HG02798 (cell line): ENCODE results near the gene KIF2C.
"Not testable (repeated sequence)": the region's sequence is repeated elsewhere in the genome, so short reads cannot be mapped to it uniquely, and the experiment has no call there.

Experiments used
- ATAC-seq: cut with Tn5 transposase; IDR thresholded peaks from one replicate; pipeline ENCODE4 v1.9.1; 2021; ENCODE audit warnings: mild to moderate bottlenecking; ENCODE audit not compliant: unreplicated experiment, poor library complexity

KIF2C gene

DNA sequence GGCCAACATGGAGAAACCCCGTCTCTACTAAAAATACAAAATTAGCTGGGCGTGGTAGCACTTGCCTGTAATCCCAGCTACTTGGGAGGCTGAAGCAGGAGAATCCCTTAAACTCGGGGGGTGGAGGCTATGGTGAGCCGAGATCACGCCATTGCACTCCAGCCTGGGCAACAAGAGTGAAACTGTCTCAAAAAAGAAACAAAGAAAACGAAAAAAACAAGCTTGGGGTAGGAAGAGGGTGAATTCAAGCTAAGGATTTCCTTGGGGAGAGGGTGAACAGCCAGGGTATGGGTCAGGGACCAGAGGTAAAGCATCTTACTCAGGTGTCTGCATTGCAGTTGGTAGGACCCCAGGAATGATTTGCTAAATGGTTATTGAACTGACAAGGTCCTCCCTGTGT, 26.8 kb downstream of the KIF2C start:
- not testable (repeated sequence) for ATAC-seq

DNA sequence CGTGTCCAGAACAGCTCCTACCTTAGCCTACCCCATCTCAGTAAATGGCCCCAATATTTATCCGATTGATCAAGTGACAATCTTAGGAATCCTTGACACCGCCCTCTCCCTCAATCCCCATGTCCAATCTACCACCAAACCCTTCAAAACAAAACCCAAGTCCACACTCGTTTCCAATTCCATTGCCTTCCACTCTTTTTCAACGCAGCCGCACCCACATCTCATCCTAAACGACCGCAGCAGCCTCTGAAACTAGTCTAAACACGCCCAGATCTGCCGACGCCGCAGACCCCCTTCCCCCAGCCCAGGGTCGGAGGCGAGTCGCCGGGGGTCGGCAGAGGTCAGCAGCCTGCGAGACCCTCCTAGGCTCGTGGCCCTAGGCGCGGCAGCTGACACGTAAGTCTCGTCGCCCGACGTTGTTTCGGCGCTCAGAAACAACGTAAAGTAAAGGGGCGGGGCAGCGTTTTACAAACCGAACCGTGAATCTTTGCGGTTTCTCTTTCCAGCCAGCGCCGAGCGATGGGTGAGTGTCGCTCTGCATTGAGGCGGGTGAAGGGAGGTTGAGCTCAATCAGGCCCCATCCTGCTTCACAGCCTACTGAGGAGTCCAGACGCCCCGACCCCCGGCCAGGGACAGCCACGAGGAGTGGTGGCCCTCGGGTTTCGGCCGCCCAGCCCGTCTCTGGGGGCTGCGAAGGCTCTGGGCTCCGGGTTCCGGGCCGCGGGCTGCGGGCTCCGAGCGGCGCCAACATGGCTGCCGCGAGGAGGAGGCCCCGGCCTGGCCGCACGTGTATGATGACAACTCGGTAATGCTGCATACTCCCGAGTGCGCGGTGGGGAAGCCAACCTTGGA, 35.7 kb downstream of the KIF2C start, which contains the start of gene RPS8:
RPS8 (plus strand) TSS at position 463 of the 852 bp plus-strand sequence; CDS start at position 520, 57 bp downstream.
- peak; percentile 85 for ATAC-seq

DNA sequence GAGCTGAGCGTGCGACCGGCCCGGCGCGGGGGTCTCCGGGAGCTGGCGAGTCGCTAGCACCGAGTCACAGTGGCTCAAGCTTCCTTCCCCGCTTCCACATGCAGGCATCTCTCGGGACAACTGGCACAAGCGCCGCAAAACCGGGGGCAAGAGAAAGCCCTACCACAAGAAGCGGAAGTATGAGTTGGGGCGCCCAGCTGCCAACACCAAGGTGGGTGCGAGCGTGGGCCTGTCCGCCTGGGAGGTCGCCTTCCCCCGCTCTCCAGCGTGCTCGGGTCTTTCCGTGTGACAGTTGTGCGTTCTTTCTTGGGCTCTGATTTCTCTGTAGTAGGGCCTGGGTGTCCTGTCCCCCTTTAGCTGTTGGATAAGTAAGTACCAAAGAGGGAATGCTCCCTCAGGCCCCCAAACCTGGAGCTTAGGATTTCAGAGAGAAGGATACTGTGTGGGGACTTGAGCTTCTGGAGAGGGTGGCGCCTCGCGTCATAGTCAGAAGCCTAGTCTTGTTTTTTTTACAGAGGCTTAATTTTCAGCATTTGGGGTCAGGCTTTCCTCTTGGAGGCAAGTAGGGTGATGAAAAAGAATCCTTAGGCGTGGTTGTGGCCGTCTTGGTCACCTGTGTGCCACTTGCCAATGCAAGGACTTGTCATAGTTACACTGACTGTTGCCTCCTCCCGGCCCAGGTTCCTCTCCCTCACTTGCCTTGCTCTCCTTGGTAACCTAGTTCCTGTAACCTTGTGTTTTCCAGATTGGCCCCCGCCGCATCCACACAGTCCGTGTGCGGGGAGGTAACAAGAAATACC, 36.5 kb downstream of the KIF2C start:
- ATAC-seq = peak; percentile 15

DNA sequence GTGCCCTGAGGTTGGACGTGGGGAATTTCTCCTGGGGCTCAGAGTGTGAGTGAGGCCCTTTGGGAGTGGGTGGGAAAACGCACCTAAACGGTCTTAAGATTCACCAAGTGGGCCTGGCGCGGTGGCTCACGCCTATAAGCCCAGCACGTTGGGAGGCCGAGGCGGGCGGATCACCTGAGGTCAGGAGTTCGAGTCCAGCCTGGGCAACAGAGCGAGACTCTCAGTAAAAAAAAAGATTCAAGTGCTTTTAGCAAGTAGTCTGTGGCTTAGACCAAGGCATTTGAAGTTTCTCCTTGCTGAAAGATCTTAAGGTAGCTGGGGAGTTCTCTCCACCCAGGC, 37.1 kb downstream of the KIF2C start:
- no peak for ATAC-seq

DNA sequence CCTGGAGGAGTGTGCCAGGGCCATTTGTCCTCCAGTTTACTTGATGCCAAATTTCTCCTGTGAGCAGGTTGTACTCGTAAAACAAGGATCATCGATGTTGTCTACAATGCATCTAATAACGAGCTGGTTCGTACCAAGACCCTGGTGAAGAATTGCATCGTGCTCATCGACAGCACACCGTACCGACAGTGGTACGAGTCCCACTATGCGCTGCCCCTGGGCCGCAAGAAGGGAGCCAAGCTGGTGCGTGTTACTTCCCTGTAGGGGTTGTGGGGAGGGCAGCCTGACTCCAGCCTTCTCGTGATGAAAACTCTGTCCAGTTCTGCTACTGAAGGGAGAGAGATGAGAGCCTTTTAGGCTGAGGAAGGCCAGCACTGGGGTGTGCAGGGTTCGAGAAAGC, 37.9 kb downstream of the KIF2C start:
- no peak for ATAC-seq

DNA sequence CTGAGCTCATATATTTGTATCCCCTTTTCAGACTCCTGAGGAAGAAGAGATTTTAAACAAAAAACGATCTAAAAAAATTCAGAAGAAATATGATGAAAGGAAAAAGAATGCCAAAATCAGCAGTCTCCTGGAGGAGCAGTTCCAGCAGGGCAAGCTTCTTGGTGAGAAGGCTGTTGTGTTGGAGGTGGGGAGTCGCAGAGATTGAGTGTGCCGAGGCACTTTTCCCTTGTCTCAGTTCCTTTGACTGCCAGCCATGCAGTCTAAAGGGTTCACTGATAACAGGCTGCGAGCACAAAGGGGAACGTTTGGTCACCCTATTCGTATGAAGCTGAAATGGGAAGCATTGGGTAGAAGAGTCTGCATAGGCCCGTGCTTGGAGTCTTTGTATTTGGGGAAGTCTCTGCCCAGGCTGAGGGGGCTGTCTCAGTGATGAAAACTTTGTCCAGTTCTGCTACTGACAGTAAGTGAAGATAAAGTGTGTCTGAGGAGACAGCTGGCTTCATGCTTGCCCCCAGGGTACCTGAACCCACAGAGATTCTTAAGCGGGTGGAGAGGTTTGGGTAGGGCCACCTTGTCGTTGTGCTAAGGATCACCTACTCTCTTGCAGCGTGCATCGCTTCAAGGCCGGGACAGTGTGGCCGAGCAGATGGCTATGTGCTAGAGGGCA, 38.5 kb downstream of the KIF2C start:
- no peak for ATAC-seq

DNA sequence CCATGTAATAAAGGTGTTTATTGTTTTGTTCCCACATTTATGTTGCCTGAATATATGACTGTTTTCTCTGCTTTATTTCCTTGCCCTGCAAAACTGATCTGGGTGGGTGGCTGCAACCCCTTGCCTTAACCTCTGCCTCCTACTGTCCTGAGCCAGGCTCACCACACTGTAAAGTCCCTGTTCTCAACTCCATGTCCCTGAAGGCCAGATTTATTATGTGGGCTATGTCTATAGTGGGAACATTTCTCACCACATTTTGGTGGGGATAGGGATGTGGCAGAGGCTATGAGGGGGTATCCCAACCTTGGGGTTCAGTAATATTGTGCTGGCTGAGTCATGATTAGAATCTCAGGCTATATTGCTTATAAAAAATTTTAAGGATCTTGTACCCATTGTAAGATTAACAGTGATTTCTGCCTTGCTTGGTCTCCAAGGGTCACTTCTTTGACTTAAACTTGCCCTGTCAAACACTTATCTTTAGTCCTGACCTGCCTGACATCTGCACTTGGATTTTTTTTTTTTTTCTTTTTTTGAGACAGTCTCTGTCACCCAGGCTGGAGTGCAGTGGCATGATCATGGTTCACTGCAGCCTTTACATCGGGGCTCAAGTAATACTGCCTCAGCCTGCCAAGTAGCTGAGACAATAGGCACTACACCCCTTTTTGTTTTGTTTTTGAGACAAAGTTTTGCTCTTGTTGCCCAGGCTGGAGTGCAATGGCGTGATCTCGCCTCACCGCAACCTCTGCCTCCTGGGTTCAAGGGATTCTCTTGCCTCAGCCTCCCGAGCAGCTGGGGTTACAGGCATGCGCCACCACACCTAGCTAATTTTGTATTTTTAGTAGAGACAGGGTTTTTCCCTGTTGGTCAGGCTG, 39.3 kb downstream of the KIF2C start:
- no peak for ATAC-seq

DNA sequence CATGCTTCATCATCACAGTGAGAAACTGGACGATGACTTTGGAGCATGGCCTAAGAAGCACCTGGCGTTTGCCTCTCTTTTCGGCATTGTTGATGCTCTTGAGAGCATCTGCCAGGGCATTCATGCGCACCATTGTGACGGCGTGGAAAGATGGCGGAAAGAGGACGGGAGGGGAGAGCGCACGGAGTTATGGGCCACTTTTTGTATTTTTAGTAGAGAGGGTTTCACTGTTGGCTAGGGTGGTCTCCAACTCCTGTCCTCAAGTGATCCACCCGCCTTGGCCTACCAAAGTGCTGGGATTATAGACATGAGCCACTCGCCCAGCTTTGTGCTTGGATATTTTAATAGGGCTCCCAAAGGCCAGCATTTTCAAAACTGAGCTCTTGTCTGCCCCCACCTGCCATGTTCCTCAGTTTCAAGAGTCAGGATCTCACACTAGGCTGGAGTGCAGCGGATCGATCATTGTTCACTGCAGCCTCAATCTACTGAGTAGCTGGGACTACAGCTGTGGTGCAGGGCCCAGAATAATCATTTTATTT, 41.0 kb downstream of the KIF2C start:
- ATAC-seq = no peak

DNA sequence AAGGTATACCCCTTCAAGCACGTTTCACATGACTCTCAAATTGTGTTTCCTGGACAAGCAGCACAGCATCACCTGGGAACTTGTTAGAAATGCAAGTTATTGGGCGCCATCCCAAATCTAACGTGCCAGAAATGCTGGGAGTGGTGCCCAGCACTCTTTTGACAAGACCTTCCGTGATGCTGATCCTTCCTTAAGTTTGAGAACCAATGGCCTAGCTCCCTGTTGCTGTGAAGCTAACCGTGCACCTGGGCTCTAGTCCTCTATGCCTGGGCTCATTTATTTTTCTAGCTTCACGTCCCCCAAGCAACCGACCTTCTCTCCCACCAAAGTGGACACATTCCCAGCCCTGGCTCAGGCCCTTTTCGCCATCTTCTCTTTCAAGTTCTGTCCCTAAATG, 44.1 kb downstream of the KIF2C start:
- ATAC-seq = no peak

DNA sequence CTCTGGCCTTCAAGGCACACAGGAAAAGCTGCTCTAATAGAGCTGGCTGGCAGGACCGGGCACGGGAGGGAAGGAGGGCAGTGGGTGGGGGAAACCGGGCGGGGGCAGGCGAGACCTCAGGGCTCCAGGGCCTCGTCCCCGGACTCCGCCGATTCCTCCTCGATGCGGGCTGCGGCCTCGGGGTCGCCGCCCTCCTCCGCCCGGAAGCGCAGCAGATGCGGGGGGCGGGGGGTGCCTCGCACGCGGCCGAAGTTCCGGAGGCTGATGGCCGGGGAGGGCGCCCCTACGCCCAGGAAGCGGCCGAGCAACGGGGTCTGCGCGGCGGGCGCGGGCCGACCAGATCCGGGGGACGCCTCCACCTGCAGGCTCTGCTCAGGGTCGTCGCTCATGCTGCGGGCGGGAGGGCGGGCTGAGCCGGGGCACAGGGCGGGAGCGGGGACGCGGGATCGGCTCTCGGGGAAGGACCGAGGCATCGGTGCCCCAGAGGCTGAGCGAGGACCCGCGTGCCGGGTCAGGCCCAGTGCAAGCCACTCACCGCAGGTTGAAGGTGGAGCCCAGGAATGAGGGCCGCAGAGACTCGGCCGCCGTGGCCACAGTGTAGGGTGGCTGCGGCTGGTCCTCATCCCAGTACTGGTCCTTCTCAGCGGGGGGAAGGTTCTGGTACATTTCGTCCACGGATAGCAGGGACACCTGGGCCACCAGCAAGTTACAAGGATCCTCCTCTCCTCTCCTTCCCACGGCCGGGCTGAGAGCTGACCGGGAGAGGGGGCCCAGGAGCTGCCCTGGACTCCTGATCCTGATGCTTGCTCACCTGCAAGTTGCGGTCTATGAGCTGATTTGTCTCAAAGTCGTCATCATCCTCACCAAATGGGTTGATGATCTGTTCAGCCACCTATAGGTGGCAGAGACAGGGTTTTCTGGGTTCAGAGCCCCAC, 44.7 kb downstream of the KIF2C start:
- no peak for ATAC-seq

DNA sequence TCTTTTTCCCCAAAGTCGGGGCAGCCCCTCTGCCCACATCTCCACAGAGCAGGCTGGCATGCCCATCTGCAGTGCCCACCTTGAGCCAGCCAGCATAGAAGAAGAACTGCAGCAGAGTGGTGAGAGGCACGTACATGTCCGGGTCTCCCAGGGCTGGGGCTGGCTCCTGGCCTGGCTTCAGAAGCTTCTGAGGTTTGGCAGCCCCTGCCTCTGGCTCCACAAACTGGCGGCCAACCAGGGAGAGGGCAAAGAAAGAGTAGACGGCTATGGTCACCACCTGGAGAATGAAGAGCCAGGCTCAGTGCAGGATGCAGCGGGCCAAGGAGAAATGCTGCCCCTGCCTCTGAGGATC, 45.4 kb downstream of the KIF2C start:
- ATAC-seq = no peak

DNA sequence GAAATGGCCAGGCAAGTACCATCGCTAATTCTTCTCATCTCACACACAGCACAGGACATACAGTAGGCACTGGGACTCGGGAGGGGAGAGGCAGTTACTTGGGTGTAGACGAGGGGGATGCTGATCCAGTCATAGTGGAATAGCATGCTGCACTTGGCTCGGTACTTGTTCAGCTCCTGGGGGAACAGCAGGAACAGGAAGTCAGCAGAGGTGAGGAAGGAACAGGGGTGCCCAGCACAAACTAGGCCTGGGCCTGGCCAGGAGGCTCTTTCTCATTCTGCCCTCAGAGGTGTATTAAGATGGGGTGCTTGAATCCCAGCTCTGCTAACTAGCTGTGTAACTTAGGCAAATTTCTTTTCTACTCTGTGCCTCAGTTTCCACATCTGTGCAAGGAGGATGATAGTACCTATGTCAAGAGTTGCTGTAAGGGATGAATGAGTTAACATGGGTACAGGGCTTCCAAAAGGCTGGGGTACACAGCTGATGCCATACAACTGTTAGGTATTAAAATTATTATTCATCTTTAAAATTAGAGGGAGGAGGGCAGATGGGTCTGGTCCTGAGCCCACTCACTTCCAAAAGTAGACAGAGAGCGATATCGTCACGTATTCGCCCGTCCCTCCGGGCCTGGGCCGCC, 46.0 kb downstream of the KIF2C start:
- ATAC-seq = no peak

DNA sequence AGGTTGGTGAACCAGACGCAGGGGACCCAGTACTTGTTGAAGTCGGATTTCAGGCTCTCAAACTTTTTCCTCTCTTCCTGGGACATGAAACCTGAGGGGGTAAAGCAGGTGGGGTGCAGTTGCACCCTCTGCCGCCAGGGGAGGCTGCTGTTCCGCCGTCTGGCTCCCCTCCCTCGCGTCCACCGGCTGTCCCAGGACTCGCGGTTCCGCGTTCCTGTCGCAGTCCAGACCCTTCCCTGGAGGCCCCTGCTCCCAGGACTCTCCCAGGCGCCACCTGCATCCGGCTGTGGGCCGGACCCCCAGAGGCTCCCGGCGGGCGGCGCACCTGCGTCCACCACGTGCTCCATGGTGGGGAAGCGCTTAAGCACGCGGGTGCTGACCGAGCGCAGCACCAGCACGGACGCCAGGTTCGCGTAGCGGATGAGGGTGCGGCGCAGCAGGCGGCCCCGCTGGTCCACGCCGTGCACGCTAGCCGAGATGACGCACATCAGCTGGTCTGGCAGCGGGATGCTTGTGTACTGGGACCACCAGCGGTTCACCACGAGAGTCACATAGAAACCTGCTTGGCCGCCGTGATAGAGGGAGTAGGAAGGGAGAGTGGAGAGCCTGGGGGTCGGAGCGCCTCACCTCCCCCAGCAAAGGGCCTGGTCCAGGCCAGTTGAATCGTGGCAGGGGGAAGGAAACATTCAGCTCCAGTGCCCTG, 46.7 kb downstream of the KIF2C start:
- ATAC-seq = peak; percentile 48

DNA sequence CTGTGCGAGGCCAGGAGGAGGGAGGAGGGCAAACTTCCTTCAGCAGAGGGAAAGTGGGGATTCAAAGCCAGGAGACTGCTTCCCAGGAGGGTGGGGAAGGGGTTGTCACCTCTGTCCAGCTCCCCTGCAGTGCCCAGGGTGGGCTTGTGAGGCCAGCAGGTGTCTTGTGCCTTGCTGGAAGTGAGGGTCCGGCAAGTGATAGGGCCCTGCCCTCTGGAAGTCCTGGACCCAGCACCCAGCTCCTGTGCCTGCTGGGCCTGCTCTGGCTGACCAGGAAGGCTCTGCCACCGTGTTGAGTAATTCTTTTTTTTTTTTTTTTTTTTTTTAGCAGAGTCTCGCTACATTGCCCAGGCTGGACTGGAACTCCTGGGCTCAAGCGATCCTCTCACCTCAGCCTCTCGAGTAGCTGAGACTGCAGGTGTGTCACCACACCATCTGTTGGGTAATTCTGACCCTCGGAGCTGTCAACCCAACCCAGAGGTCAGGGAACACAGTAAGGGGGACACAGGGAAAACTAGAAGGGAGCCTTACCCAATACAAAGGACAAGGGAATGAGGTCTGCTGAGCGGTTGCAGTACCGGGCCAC, 47.3 kb downstream of the KIF2C start:
- no peak for ATAC-seq

DNA sequence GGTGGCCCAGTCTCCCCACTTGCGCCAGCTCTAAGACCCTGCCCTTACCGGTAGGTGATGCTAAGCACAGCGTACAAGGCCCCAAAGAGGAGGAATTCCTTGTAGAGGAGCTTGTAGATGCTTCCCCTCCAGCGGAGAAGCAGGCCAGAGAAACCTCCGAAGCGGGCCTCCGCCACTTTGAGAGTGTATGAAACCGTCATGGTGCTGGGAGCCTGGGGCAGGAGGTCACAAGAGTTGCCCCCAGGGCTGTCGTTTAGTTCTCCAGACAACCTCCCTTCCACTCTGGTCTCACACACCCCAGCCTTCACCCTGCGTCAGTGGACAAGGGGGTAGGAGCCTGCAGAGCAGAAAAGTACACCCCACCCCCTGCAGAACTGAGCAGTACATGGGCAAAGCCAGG, 47.9 kb downstream of the KIF2C start:
- ATAC-seq = no peak

DNA sequence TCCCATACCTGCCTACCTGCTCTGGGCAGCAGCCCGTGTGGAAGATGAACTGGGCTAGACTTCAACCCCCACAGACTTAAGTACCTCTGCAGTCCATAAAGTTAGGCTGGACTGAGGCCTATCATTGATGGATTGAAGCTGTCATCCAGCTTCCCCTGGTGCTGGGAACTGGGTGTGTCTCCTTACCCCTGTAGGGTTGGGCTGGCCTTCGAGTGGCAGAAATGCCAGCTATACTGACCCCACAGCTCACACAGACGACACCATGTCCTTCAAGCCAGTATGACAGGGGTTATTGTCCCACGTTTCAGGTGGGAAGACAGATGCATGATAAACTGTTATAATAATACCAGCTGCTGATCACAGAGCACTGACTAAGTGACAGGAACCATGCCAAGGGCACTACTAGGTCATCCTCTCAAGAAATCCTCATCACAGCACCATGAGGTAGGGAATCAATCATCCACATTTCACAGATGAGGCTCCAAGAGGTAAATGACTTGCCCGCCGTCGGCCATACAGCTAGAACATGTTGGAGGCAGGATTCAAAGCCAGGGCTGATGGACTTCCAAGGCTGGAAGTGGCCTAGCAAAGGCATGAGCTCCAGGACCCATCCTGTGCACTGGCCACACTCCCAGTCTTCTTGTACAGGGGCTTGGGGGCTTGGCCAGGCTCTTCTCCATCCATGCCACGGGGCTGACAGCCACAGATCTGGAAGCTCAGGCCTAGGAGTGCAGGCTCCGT, 48.7 kb downstream of the KIF2C start, which contains the start of gene BEST4:
BEST4 (minus strand) TSS at position 51 of the 741 bp plus-strand sequence. CDS start 465 bp downstream, outside the sequence.
- no peak for ATAC-seq
